H7 (cell line): ENCODE results near the gene ALDH1A1. TPM values are rescaled to one million over a fixed set of nuclear protein-coding genes. Genes with fewer than 3 reads are reported as not detected.

Experiments used
- DNase-seq: peaks from one replicate; pipeline ENCODE4 v3.0.0; 2012
- H3K27me3 ChIP-seq: 2 replicates; pipeline ENCODE4 v1.6.0; 2011; ENCODE audit warnings: mild to moderate bottlenecking, low read length; ENCODE audit not compliant: control insufficient read depth, insufficient read depth
- H3K36me3 ChIP-seq: replicated peaks from 2 replicates; pipeline ENCODE4 v1.5.1; 2011; ENCODE audit warnings: low read length; ENCODE audit not compliant: control insufficient read depth, insufficient read depth
- H3K4me3 ChIP-seq: 2 replicates; pipeline ENCODE4 v1.5.1; 2011; ENCODE audit warnings: low read depth, mild to moderate bottlenecking, control low read depth, low read length, moderate library complexity; ENCODE audit not compliant: insufficient read depth
- total RNA-seq: library from RNA; depleted of rRNA; stranded (reverse); fragments of >200 nt; shearing (Covaris generic); gene quantifications from 2 replicates; pipeline ENCODE4 v1.2.3, GENCODE V29; 2014

ALDH1A1 gene
- total RNA-seq, 1 experiment from 2014 or later = 1.6 TPM

DNA sequence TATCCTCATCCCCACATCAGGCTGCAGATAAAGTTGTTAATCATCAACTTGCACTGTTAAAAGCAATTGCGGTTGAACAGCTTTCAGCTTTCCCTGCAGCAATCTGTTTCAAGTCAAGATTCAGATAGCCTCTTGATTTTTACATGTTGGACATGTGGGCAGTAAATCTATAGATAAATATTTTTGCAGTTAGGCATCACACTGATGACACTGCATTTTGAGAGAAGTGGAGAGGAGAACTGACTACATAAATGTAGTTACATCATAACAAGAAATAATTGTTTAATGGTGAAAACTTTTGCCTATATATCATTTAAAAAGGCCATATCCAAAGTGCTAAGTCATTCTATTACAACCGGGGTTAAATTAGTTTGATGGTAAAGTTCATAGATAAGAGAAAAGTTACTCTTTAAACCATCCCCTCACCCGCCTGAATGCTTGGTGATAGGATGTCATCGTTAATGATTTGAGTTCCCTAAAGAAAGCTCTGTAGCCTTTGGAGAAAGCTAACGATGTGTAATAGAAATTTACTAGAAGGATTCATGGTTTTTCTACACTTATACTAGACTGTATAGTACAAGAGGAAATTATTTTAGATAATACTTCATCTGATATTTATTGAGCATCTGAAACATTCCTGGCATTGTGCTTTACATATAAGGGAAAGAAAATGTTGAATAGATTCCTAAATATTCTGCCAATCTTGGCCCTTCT, 30.8 kb upstream of the ALDH1A1 start:
- Histone ChIP-seq H3K27me3 (no peaks in the 10 kb centered on the region), H3K36me3 (no peaks in the 10 kb centered on the region), H3K4me3 (no peak overlapping the region)
- no peak for DNase-seq

GRCh38 chr9:72983056-72983455, 30.2 kb upstream of the ALDH1A1 start:
- Histone ChIP-seq H3K36me3 (no peaks in the 10 kb centered on the region), H3K4me3 (no peak overlapping the region), H3K27me3 (no peaks in the 10 kb centered on the region)
- no peak for DNase-seq

DNA sequence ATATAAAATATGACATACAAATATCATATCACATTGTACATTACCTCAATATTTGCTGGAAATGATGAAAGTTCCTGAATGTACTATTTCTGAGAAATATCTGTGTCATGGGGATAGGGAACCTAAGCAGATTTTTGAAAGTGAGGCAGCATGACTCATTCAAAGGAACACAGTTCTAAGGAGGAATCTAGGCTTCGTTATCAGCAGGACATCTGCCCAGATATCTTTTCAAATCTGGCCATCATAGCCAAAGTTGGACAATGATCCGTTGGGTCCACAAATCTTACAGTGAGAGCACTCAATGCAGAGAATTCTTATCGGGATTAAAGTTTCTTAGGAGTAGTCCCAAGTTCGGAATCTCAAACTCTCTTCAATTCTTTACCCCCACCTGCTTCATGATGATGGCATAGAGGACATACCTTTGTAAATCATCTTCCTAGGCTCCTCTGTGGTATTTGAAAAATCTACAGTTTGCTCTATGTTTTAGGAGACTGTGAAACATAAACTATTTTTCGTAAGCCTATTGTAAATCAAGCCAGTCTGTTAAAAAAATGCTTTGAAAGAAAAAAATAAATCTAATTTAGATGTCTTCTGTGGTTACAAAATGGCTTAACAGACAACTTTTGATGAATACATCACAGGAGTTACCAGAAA, 29.4 kb upstream of the ALDH1A1 start:
- H3K27me3 ChIP-seq = no peaks in the 10 kb centered on the region
- H3K4me3 ChIP-seq = no peak overlapping the region
- H3K36me3 ChIP-seq = no peaks in the 10 kb centered on the region
- no peak for DNase-seq

DNA sequence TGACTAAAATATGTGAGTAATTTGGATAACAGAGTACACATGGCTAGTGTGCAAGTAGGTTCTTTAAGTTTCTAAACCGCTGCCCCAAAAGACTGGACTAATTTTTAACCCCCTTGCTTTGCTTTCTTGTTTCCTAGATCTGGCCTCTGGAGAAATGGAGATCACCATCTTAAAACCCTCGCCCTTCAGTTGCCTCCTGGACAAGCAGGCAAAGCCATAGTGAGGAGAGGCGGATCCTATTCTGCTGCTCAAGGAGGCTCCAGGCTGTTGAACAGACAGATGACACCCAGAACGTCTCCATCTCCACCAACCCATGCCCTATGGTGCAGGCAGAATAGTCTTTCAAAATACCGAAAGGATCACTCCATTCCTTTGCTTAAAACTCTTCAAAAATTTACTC, 28.6 kb upstream of the ALDH1A1 start:
- no peaks in the 10 kb centered on the region for H3K27me3 ChIP-seq
- H3K36me3 ChIP-seq = no peaks in the 10 kb centered on the region
- no peak for DNase-seq
- no peak overlapping the region for H3K4me3 ChIP-seq

- Histone ChIP-seq H3K4me3 (no peak overlapping the region), H3K36me3 (no peaks in the 10 kb centered on the region), H3K27me3 (no peaks in the 10 kb centered on the region)
- DNase-seq = no peak
Observed at GRCh38 chr9:72980600-72981265, 27.9 kb upstream of the ALDH1A1 start.

DNA sequence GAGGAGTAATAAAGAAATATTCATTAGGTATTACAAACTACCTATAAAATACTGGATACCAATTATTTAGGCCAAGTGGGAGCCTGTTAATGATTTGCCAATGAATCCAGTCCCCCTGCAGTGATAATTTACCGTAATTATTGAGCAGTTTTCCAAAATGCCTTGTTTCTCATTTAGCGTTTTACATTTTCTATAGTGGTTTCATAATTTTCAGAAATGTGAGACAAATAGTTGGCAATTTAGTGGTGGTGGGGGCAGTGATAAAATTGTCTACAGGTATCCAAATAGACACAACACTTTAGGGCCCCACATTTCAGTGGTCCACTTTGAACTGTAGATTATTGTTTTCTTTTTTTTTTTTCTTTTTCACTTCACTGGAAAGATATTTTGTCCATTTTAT, 27.3 kb upstream of the ALDH1A1 start:
- Histone ChIP-seq H3K36me3 (no peaks in the 10 kb centered on the region), H3K27me3 (no peaks in the 10 kb centered on the region), H3K4me3 (no peak overlapping the region)
- no peak for DNase-seq

GRCh38 chr9:72979405-72980100, 26.7 kb upstream of the ALDH1A1 start:
- no peak for DNase-seq
- no peak overlapping the region for H3K4me3 ChIP-seq
- H3K27me3 ChIP-seq = no peaks in the 10 kb centered on the region
- H3K36me3 ChIP-seq = no peaks in the 10 kb centered on the region

- DNase-seq = no peak
Observed at GRCh38 chr9:72978744-72979143, 25.9 kb upstream of the ALDH1A1 start.

GRCh38 chr9:72977670-72978069, 24.8 kb upstream of the ALDH1A1 start:
- no peak overlapping the region for H3K4me3 ChIP-seq
- no peaks in the 10 kb centered on the region for H3K27me3 ChIP-seq
- no peaks in the 10 kb centered on the region for H3K36me3 ChIP-seq
- no peak for DNase-seq

More at GRCh38 chr9:72978744-72979143, 25.9 kb upstream of the ALDH1A1 start:
- H3K27me3 ChIP-seq = no peaks in the 10 kb centered on the region
- no peak overlapping the region for H3K4me3 ChIP-seq
- no peaks in the 10 kb centered on the region for H3K36me3 ChIP-seq

DNA sequence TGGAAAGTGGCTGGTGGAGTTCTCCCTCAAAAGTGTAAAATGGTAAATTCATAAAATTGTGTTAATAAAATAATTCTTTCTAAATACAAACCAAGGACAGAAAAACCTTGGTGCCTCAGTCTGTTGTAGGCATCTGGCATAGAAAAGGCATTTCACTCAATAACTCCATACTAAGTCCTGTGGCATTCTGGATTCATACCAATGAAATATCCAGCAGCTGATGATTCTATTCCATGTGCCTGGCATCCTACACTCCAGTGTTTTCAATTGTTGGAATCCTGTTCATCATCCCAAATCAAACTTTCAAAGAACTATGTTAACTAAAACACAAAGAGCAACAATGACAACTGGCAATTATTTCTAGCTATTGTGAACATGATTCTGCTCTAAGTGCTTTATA, 21.6 kb upstream of the ALDH1A1 start:
- Histone ChIP-seq H3K4me3 (no peak overlapping the region), H3K27me3 (no peaks in the 10 kb centered on the region), H3K36me3 (no peaks in the 10 kb centered on the region)
- no peak for DNase-seq

GRCh38 chr9:72972636-72973035, 19.8 kb upstream of the ALDH1A1 start:
- no peak overlapping the region for H3K4me3 ChIP-seq
- no peak for DNase-seq
- no peaks in the 10 kb centered on the region for H3K36me3 ChIP-seq
- H3K27me3 ChIP-seq = no peaks in the 10 kb centered on the region

GRCh38 chr9:72971411-72971810, 18.6 kb upstream of the ALDH1A1 start:
- no peaks in the 10 kb centered on the region for H3K36me3 ChIP-seq
- H3K27me3 ChIP-seq = no peaks in the 10 kb centered on the region
- DNase-seq = no peak
- H3K4me3 ChIP-seq = no peak overlapping the region

- no peak for DNase-seq
- no peaks in the 10 kb centered on the region for H3K36me3 ChIP-seq
- no peak overlapping the region for H3K4me3 ChIP-seq
- H3K27me3 ChIP-seq = no peaks in the 10 kb centered on the region
Observed at GRCh38 chr9:72960446-72960845, 7.6 kb upstream of the ALDH1A1 start.

GRCh38 chr9:72958485-72959281, 5.8 kb upstream of the ALDH1A1 start:
- no peaks in the 10 kb centered on the region for H3K27me3 ChIP-seq
- DNase-seq = no peak
- H3K4me3 ChIP-seq = no peak overlapping the region
- H3K36me3 ChIP-seq = no peaks in the 10 kb centered on the region
